BLaER1 treated with 17β-estradiol and CSF1 and Interleukin-3, amounts not matched to agents 10 nM and 100 nM (cell line): ENCODE results near the gene ANK2.

ENCODE experiments used
- H3K27ac ChIP-seq, 11 experiments: shearing (Covaris generic); formaldehyde crosslinking; 2 replicates each; pipeline ENCODE4 v1.8.1; 2022
- H3K27me3 ChIP-seq, 11 experiments: shearing (Covaris generic); formaldehyde crosslinking; 2 replicates each; pipeline ENCODE4 v1.8.1; 2022
- H3K36me3 ChIP-seq, 11 experiments: shearing (Covaris generic); formaldehyde crosslinking; 2 replicates each; pipeline ENCODE4 v1.8.1; 2022
- H3K4me1 ChIP-seq, 10 experiments: shearing (Covaris generic); formaldehyde crosslinking; 2 replicates each; pipeline ENCODE4 v1.8.1; 2022
- H3K4me2 ChIP-seq, 11 experiments: shearing (Covaris generic); formaldehyde crosslinking; 2 replicates each; pipeline ENCODE4 v1.8.1; 2022
- H3K4me3 ChIP-seq, 10 experiments: shearing (Covaris generic); formaldehyde crosslinking; 2 replicates each; pipeline ENCODE4 v1.8.1; 2022
- H3K9ac ChIP-seq, 11 experiments: shearing (Covaris generic); formaldehyde crosslinking; 2 replicates each; pipeline ENCODE4 v1.8.1; 2022
- H3K9me3 ChIP-seq, 11 experiments: shearing (Covaris generic); formaldehyde crosslinking; replicated peaks in 1 of 11; 2 replicates each; pipeline ENCODE4 v1.8.1; 2022
- H4K20me1 ChIP-seq, 11 experiments: shearing (Covaris generic); formaldehyde crosslinking; 2 replicates each; pipeline ENCODE4 v1.8.1; 2022
- Cebpa-rat ChIP-seq, 11 experiments: shearing (Covaris generic); IDR thresholded peaks; 2 replicates each; pipeline ENCODE4 v1.8.1; 2022

Gene ANK2

DNA sequence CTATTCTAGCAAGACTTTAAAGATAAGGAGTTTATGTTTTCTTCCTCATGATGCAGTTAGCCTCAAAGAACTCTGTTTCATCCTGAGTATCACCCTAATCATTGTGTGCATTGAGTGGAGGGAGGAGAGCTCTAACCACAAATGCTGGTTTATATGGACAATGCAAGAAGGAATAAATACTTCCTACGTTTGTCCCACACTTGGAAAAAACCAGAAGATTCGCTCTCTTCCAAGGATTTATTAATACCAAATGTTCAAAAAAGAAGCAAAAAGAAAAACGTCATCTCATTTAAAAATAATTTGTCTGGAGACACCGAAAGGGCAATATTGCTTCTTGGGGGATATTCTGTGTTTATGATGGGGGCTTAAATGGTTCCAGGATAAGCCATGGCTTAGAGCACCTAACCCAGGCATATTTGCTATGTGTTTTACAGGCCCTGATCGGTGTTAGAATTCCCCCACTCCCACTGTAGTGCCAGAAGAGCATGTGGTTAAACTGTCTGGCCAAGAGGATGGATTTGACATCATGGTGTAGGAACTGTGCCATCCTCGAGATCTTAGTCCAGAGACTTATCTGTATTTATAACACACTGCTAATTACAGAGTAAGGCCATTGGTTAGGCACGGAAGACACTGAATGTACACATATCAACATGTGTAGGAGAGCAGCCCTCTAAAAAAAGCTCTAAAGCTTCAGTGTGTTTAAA is 227.2 kb downstream of the ANK2 start:
- Histone ChIP-seq H3K36me3 (no peaks in the 10 kb centered on the region), H3K9ac (no peak overlapping the region), H4K20me1 (no peaks in the 10 kb centered on the region), H3K9me3 (no peaks in the 10 kb centered on the region), H3K4me1 (no peaks in the 10 kb centered on the region), H3K4me3 (no peak overlapping the region), H3K27me3 (no peaks in the 10 kb centered on the region), H3K27ac (no peak overlapping the region), H3K4me2 (no peak overlapping the region)
- no peak for TF ChIP-seq Cebpa-rat (IDR thresholded peaks at IDR 0.05)

- no peak for TF ChIP-seq Cebpa-rat (IDR thresholded peaks at IDR 0.05)
- no peaks in the 10 kb centered on the region for H3K4me1 ChIP-seq
- H3K4me2 ChIP-seq, result no peak overlapping the region
- no peak overlapping the region for H3K27ac ChIP-seq
- H3K27me3 ChIP-seq, result no peaks in the 10 kb centered on the region
- H4K20me1 ChIP-seq, result no peaks in the 10 kb centered on the region
- no peak overlapping the region for H3K9ac ChIP-seq
- no peaks in the 10 kb centered on the region for H3K36me3 ChIP-seq
- H3K4me3 ChIP-seq, result no peak overlapping the region
- H3K9me3 ChIP-seq, result no peaks in the 10 kb centered on the region
These were observed 229.0 kb downstream of the ANK2 start for GRCh38 chr4:113278324-113278934.

GRCh38 chr4:113285501-113285900 is 236.0 kb downstream of the ANK2 start:
- Histone ChIP-seq H3K4me1 (no peaks in the 10 kb centered on the region), H3K4me3 (no peak overlapping the region), H3K27ac (no peak overlapping the region), H3K36me3 (no peaks in the 10 kb centered on the region), H3K4me2 (no peak overlapping the region), H3K27me3 (no peaks in the 10 kb centered on the region), H4K20me1 (no peaks in the 10 kb centered on the region), H3K9me3 (no peaks in the 10 kb centered on the region), H3K9ac (no peak overlapping the region)
- TF ChIP-seq Cebpa-rat (IDR thresholded peaks at IDR 0.05), result no peak

DNA sequence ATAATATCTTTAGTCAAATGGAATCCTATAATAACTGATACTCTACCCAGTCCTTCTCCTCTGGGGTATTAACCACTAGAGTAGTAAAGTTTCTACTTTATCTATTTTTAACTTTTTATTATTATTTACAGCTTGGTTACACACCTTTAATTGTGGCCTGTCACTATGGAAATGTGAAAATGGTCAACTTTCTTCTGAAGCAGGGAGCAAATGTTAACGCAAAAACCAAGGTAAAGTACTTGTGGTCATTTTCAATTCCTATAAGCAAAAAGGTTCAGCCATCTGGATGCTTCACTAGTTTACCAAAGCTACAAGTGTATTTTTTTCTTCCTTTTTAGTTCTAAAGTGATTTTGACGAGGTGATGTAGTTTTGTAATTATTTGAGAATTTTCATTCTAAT is 238.8 kb downstream of the ANK2 start:
- Histone ChIP-seq H3K9me3 (no peaks in the 10 kb centered on the region), H3K27ac (no peak overlapping the region), H3K27me3 (no peaks in the 10 kb centered on the region), H3K4me3 (no peak overlapping the region), H4K20me1 (no peaks in the 10 kb centered on the region), H3K4me2 (no peak overlapping the region), H3K36me3 (no peaks in the 10 kb centered on the region), H3K4me1 (no peaks in the 10 kb centered on the region), H3K9ac (no peak overlapping the region)
- TF ChIP-seq Cebpa-rat (IDR thresholded peaks at IDR 0.05), result no peak

DNA sequence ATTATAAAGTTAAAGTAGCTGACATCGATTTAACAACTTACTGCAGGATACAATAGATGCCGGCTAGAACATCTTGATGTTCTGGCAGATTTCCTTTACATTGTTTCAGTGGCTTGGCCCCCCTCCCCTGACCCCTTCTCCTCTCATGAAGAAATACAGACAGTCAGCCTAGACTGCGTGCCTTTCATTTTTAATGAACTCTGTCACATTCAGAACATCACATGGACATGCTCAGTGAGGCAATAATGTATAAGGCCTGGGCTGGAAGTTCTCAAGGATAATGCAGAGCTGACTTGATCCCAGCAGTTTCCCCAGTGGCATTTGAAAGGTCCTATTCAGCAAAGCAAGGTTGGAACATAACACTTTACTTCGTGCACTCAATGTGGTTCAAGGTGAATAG is 239.2 kb downstream of the ANK2 start:
- Histone ChIP-seq H3K9ac (no peak overlapping the region), H3K4me3 (no peak overlapping the region), H3K27ac (no peak overlapping the region), H3K4me2 (no peak overlapping the region), H3K36me3 (no peaks in the 10 kb centered on the region), H3K9me3 (no peaks in the 10 kb centered on the region), H4K20me1 (no peaks in the 10 kb centered on the region), H3K4me1 (no peaks in the 10 kb centered on the region), H3K27me3 (no peaks in the 10 kb centered on the region)
- no peak for TF ChIP-seq Cebpa-rat (IDR thresholded peaks at IDR 0.05)

DNA sequence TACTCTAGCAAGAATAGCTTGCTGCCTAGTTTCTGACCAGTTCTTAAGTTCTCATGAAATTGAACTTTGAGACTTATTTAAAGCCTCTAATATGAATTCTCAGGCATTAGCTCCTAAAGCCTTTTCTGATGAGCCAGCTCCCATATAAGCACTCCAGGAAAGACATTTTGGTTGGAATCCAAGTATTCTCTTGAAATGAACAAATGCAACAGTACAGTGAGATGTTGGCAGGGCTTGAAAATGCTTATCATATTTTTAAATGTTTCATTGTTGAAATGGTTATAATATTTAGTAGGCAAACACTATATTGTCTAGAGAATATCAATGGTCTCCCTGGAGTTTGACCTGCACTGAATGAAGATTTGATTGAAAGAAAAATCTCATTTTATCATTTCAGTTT is 240.3 kb downstream of the ANK2 start:
- H3K27ac ChIP-seq, result no peak overlapping the region
- TF ChIP-seq Cebpa-rat (IDR thresholded peaks at IDR 0.05), result no peak

GRCh38 chr4:113290666-113291065 is 241.2 kb downstream of the ANK2 start:
- Histone ChIP-seq H3K4me1 (no peaks in the 10 kb centered on the region), H3K4me2 (no peak overlapping the region), H3K9ac (no peak overlapping the region), H4K20me1 (no peaks in the 10 kb centered on the region), H3K36me3 (no peaks in the 10 kb centered on the region), H3K4me3 (no peak overlapping the region), H3K9me3 (no peaks in the 10 kb centered on the region), H3K27me3 (no peaks in the 10 kb centered on the region), H3K27ac (no peak overlapping the region)
- TF ChIP-seq Cebpa-rat (IDR thresholded peaks at IDR 0.05), result no peak

More for the DNA sequence above, 240.3 kb downstream of the ANK2 start:
- Histone ChIP-seq H3K4me2 (no peak overlapping the region), H3K9ac (no peak overlapping the region), H3K27me3 (no peaks in the 10 kb centered on the region), H3K4me3 (no peak overlapping the region), H3K4me1 (no peaks in the 10 kb centered on the region), H4K20me1 (no peaks in the 10 kb centered on the region), H3K36me3 (no peaks in the 10 kb centered on the region), H3K9me3 (no peaks in the 10 kb centered on the region)

DNA sequence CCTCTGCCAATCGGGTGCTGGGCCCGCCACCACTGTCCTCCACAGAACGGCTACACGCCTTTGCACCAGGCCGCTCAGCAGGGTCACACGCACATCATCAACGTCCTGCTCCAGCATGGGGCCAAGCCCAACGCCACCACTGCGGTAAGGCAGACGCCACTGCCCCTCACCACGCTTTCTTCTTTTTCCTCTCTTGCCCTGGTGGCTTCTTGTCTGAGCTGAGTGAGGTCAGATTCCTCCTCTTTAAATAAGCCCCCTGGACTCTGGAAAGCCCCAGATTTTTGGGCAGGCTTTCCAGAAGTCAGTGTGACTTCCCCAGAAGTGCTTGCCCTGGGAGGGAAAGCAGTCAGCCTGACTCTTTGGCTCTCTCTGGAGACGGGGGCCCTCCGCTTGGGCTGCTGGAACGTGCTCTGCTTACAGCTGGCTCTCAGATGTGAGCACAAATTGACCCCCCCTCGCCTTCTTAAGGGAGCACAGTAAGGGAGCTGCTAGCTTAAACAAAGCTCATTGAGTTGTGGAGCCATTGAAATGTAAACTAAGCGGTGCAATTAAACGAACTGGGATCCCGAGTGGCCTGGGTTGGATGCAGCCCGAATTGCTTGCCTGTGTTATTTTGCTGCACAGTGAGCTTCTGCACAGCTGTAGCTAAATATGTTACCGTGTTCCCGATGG is 243.1 kb downstream of the ANK2 start:
- no peak overlapping the region for H3K9ac ChIP-seq
- H3K27ac ChIP-seq, result no peak overlapping the region
- H3K4me3 ChIP-seq, result no peak overlapping the region
- TF ChIP-seq Cebpa-rat (IDR thresholded peaks at IDR 0.05), result no peak
- H3K4me1 ChIP-seq, result no peaks in the 10 kb centered on the region
- H3K36me3 ChIP-seq, result no peaks in the 10 kb centered on the region
- H3K27me3 ChIP-seq, result no peaks in the 10 kb centered on the region
- H3K4me2 ChIP-seq, result no peak overlapping the region
- no peaks in the 10 kb centered on the region for H4K20me1 ChIP-seq
- H3K9me3 ChIP-seq, result no peaks in the 10 kb centered on the region

DNA sequence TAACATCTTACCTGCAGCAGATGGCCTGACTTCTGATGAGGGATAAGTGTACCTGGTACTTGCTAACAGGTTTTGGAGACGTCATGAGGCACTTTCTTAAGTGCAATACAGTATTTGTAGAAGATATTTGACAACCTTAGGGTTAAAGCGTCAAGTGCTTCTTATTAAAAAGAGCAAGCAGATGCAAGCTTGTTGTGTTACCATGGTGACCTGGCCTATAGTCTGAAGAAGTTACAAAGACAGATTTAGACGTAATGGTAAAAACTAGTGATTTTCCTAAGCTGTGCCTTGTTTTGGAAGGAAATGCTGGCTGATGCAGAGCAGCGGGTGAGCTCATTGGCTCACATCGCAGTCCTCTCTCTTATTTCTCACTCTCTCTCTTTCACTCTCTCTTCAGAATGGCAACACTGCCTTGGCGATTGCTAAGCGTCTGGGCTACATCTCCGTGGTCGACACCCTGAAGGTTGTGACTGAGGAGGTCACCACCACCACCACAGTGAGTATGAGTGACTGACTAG is 243.6 kb downstream of the ANK2 start:
- Histone ChIP-seq H3K4me3 (no peak overlapping the region), H3K4me1 (no peaks in the 10 kb centered on the region), H3K27ac (no peak overlapping the region), H3K9me3 (no peaks in the 10 kb centered on the region), H3K27me3 (no peaks in the 10 kb centered on the region), H3K4me2 (no peak overlapping the region), H3K36me3 (no peaks in the 10 kb centered on the region), H3K9ac (no peak overlapping the region), H4K20me1 (no peaks in the 10 kb centered on the region)
- no peak for TF ChIP-seq Cebpa-rat (IDR thresholded peaks at IDR 0.05)

GRCh38 chr4:113293674-113294073 is 244.2 kb downstream of the ANK2 start:
- H4K20me1 ChIP-seq, result no peaks in the 10 kb centered on the region
- no peaks in the 10 kb centered on the region for H3K4me1 ChIP-seq
- no peak overlapping the region for H3K4me2 ChIP-seq
- H3K36me3 ChIP-seq, result no peaks in the 10 kb centered on the region
- no peak overlapping the region for H3K27ac ChIP-seq
- H3K9ac ChIP-seq, result no peak overlapping the region
- H3K9me3 ChIP-seq, result no peaks in the 10 kb centered on the region
- H3K4me3 ChIP-seq, result no peak overlapping the region
- TF ChIP-seq Cebpa-rat (IDR thresholded peaks at IDR 0.05), result no peak
- no peaks in the 10 kb centered on the region for H3K27me3 ChIP-seq
